ENCODE results near the gene L3MBTL4.

L3MBTL4 gene

DNA sequence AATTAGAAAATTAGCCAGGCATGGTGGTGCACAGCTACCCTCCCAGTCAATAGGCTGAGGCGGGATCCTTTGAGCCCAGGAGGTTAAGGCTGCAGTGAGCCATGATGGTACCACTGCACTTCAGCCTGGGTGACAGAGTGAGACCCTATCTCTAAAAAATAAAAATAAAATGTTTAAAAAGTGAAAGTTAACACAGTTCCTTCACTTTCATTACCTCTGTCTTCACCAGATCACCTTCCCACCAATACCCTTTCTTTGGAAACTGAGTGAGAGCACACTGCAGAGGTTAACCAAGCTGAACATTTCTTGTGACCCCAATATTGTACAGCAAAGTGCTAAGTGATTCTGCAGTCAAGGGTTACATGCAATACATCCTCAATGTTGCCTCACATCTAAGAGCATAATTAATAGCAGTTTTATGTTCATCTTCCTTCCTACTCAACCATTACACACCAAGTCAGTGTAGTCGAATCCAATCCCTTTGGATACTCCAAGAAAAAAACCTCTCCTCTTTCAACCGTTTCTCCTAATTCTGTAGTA lies 1.7 kb downstream of the L3MBTL4 start:
- no peak for ATAC-seq

DNA sequence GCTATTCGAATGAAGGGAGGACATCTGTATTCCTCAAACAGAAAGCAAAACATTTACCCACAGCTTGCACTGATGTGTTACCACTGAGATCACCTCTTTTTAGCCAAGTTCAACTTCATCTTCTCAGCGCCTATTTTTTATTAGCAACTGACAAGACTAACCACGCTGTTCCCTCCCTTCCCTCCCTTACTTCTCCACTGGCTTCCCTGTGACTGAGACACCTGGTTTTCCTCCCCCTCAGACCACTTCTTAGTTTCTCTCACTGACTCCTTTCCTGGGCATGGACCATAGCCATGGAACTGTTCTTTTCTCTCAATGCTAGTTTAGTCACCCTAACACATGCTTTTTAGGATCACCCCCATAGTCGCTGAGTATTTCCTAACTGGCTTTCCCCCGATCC lies 3.3 kb downstream of the L3MBTL4 start:
- no peak for ATAC-seq
- TF ChIP-seq TOX (CRISPR knock-in tag; IDR thresholded peaks at IDR 0.05; ENCODE audit: borderline replicate concordance) (no peak), ESRRG (CRISPR knock-in tag; IDR thresholded peaks at IDR 0.05) (no peak), TCF4 (CRISPR knock-in tag; IDR thresholded peaks at IDR 0.05; ENCODE audit: borderline replicate concordance) (no peak), ZFP3 (CRISPR knock-in tag; IDR thresholded peaks at IDR 0.05) (no peak), ZFP30 (CRISPR knock-in tag; IDR thresholded peaks at IDR 0.05) (no peak), OSR1 (CRISPR knock-in tag; IDR thresholded peaks at IDR 0.05) (no peak), BACH2 (CRISPR knock-in tag; IDR thresholded peaks at IDR 0.05; ENCODE audit: borderline replicate concordance) (no peak), PPARA (CRISPR knock-in tag; IDR thresholded peaks at IDR 0.05; ENCODE audit: borderline replicate concordance) (no peak), GLIS3 (CRISPR knock-in tag; IDR thresholded peaks at IDR 0.05) (no peak), SNAI2 (CRISPR knock-in tag; IDR thresholded peaks at IDR 0.05) (no peak)
- TF ChIP-seq, protein P1, sequence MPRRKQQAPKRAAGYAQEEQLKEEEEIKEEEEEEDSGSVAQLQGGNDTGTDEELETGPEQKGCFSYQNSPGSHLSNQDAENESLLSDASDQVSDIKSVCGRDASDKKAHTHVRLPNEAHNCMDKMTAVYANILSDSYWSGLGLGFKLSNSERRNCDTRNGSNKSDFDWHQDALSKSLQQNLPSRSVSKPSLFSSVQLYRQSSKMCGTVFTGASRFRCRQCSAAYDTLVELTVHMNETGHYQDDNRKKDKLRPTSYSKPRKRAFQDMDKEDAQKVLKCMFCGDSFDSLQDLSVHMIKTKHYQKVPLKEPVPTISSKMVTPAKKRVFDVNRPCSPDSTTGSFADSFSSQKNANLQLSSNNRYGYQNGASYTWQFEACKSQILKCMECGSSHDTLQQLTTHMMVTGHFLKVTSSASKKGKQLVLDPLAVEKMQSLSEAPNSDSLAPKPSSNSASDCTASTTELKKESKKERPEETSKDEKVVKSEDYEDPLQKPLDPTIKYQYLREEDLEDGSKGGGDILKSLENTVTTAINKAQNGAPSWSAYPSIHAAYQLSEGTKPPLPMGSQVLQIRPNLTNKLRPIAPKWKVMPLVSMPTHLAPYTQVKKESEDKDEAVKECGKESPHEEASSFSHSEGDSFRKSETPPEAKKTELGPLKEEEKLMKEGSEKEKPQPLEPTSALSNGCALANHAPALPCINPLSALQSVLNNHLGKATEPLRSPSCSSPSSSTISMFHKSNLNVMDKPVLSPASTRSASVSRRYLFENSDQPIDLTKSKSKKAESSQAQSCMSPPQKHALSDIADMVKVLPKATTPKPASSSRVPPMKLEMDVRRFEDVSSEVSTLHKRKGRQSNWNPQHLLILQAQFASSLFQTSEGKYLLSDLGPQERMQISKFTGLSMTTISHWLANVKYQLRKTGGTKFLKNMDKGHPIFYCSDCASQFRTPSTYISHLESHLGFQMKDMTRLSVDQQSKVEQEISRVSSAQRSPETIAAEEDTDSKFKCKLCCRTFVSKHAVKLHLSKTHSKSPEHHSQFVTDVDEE (CRISPR knock-in tag; IDR thresholded peaks at IDR 0.05): no peak
- TF ChIP-seq, protein P2, sequence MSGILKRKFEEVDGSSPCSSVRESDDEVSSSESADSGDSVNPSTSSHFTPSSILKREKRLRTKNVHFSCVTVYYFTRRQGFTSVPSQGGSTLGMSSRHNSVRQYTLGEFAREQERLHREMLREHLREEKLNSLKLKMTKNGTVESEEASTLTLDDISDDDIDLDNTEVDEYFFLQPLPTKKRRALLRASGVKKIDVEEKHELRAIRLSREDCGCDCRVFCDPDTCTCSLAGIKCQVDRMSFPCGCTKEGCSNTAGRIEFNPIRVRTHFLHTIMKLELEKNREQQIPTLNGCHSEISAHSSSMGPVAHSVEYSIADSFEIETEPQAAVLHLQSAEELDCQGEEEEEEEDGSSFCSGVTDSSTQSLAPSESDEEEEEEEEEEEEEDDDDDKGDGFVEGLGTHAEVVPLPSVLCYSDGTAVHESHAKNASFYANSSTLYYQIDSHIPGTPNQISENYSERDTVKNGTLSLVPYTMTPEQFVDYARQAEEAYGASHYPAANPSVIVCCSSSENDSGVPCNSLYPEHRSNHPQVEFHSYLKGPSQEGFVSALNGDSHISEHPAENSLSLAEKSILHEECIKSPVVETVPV (CRISPR knock-in tag; IDR thresholded peaks at IDR 0.05): no peak
- TF ChIP-seq, protein P3, sequence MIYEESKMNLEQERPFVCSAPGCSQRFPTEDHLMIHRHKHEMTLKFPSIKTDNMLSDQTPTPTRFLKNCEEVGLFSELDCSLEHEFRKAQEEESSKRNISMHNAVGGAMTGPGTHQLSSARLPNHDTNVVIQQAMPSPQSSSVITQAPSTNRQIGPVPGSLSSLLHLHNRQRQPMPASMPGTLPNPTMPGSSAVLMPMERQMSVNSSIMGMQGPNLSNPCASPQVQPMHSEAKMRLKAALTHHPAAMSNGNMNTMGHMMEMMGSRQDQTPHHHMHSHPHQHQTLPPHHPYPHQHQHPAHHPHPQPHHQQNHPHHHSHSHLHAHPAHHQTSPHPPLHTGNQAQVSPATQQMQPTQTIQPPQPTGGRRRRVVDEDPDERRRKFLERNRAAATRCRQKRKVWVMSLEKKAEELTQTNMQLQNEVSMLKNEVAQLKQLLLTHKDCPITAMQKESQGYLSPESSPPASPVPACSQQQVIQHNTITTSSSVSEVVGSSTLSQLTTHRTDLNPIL (CRISPR knock-in tag; IDR thresholded peaks at IDR 0.05; ENCODE audit: low read depth): no peak
- TF ChIP-seq, protein P4, sequence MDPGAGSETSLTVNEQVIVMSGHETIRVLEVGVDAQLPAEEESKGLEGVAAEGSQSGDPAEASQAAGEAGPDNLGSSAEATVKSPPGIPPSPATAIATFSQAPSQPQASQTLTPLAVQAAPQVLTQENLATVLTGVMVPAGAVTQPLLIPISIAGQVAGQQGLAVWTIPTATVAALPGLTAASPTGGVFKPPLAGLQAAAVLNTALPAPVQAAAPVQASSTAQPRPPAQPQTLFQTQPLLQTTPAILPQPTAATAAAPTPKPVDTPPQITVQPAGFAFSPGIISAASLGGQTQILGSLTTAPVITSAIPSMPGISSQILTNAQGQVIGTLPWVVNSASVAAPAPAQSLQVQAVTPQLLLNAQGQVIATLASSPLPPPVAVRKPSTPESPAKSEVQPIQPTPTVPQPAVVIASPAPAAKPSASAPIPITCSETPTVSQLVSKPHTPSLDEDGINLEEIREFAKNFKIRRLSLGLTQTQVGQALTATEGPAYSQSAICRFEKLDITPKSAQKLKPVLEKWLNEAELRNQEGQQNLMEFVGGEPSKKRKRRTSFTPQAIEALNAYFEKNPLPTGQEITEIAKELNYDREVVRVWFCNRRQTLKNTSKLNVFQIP (CRISPR knock-in tag; IDR thresholded peaks at IDR 0.05; ENCODE audit: borderline replicate concordance, low read depth): no peak

More for the DNA sequence above, 1.7 kb downstream of the L3MBTL4 start:
- TF ChIP-seq, protein P4 (CRISPR knock-in tag; IDR thresholded peaks at IDR 0.05; ENCODE audit: borderline replicate concordance, low read depth): no peak
- no peak for TF ChIP-seq ZFP3 (CRISPR knock-in tag; IDR thresholded peaks at IDR 0.05)
- TF ChIP-seq, protein P5, sequence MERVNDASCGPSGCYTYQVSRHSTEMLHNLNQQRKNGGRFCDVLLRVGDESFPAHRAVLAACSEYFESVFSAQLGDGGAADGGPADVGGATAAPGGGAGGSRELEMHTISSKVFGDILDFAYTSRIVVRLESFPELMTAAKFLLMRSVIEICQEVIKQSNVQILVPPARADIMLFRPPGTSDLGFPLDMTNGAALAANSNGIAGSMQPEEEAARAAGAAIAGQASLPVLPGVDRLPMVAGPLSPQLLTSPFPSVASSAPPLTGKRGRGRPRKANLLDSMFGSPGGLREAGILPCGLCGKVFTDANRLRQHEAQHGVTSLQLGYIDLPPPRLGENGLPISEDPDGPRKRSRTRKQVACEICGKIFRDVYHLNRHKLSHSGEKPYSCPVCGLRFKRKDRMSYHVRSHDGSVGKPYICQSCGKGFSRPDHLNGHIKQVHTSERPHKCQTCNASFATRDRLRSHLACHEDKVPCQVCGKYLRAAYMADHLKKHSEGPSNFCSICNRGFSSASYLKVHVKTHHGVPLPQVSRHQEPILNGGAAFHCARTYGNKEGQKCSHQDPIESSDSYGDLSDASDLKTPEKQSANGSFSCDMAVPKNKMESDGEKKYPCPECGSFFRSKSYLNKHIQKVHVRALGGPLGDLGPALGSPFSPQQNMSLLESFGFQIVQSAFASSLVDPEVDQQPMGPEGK (CRISPR knock-in tag; IDR thresholded peaks at IDR 0.05; ENCODE audit: borderline replicate concordance): no peak
- no peak for TF ChIP-seq ZFP30 (CRISPR knock-in tag; IDR thresholded peaks at IDR 0.05)
- TF ChIP-seq PPARA (CRISPR knock-in tag; IDR thresholded peaks at IDR 0.05; ENCODE audit: borderline replicate concordance): no peak
- TF ChIP-seq ZNF70 (CRISPR knock-in tag; IDR thresholded peaks at IDR 0.05): no peak
- TF ChIP-seq TOX (CRISPR knock-in tag; IDR thresholded peaks at IDR 0.05; ENCODE audit: borderline replicate concordance): no peak
- TF ChIP-seq ZNF8 (CRISPR knock-in tag; IDR thresholded peaks at IDR 0.05): no peak
- TF ChIP-seq, protein P1 (CRISPR knock-in tag; IDR thresholded peaks at IDR 0.05): no peak
- TF ChIP-seq ESRRG (CRISPR knock-in tag; IDR thresholded peaks at IDR 0.05): no peak
- TF ChIP-seq, protein P2 (CRISPR knock-in tag; IDR thresholded peaks at IDR 0.05): no peak
- no peak for TF ChIP-seq BACH2 (CRISPR knock-in tag; IDR thresholded peaks at IDR 0.05; ENCODE audit: borderline replicate concordance)
- TF ChIP-seq TCF4 (CRISPR knock-in tag; IDR thresholded peaks at IDR 0.05; ENCODE audit: borderline replicate concordance): no peak
- no peak for TF ChIP-seq RARB (CRISPR knock-in tag; IDR thresholded peaks at IDR 0.05)
- no peak for TF ChIP-seq ZNF565 (CRISPR knock-in tag; conservative IDR thresholded peaks at IDR 0.05; ENCODE audit: low read depth)
- TF ChIP-seq ISL1 (CRISPR knock-in tag; IDR thresholded peaks at IDR 0.05): no peak
